Mesodermal cell (in vitro differentiated cells): ENCODE results near the gene EPGN.
"Not testable (repeated sequence)": the region's sequence is repeated elsewhere in the genome, so short reads cannot be mapped to it uniquely, and the experiment has no call there.

Experiments
- H3K27ac ChIP-seq: 2 replicates; pipeline ENCODE4 v1.7.0; 2013; ENCODE audit warnings: mild to moderate bottlenecking, low read depth, low read length, moderate library complexity; ENCODE audit not compliant: severe bottlenecking
- H3K36me3 ChIP-seq: 2 replicates; pipeline ENCODE4 v1.7.1; 2013; ENCODE audit warnings: mild to moderate bottlenecking, low read length, moderate library complexity; ENCODE audit not compliant: control insufficient read depth, insufficient read depth
- H3K4me1 ChIP-seq: one replicate; pipeline ENCODE4 v1.7.1; 2013; ENCODE audit warnings: mild to moderate bottlenecking, low read length; ENCODE audit not compliant: insufficient read depth, control insufficient read depth, poor library complexity, severe bottlenecking
- H3K4me3 ChIP-seq: 2 replicates; pipeline ENCODE4 v1.7.0; 2013; ENCODE audit warnings: low read length, control low read depth, mild to moderate bottlenecking; ENCODE audit not compliant: insufficient read depth, poor library complexity, severe bottlenecking; ENCODE audit errors: extremely low read depth
- H3K9me3 ChIP-seq: 2 replicates; pipeline ENCODE4 v1.7.1; 2013; ENCODE audit warnings: mild to moderate bottlenecking, low read length, moderate library complexity; ENCODE audit not compliant: control insufficient read depth
- WGBS, 2 experiments: methylation state at CpG; one replicate each; pipeline ENCODE4 v1.1.5; 2013; ENCODE audit warnings: missing lambda C conversion rate in 2 of 2; ENCODE audit not compliant: insufficient coverage in 2 of 2; 5-methylcytosine and 5-hydroxymethylcytosine counted together

EPGN gene

GRCh38 chr4:74335341-74336021 lies 27.2 kb downstream of the EPGN start:
- no peak overlapping the region for H3K4me3 ChIP-seq
- no peaks in the 10 kb centered on the region for H3K9me3 ChIP-seq
- no peak overlapping the region for H3K27ac ChIP-seq
- no peaks in the 10 kb centered on the region for H3K36me3 ChIP-seq
- WGBS, 2 experiments = 89 to 100% methylated on average over 2 to 4 of the region's 5 CpGs
- H3K4me1 ChIP-seq = no peaks in the 10 kb centered on the region

DNA sequence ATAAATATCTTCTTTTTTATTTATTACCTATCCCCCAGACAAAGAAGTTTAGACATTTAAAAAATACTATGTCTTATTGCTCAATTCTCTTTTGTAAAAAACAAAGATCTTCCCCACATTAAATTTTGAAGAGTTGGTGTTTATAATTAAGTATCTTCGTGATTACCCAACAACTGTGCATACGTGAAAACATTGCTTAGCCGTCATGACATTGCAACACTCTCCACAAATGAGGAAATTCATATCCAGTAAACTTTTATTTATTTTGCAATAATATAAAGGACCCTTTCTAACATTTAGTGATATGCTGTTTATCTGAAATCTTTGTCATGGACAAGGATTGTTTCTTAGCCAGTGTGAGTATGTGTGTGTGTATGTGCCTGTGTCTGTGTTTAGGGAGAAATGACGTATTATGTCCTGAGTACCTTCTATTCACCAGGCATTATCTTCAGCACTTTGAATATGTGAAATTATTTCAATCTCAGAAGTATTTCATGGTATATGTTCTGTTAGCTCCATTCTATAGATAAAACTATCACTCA lies 30.6 kb downstream of the EPGN start:
- Histone ChIP-seq H3K27ac (no peak overlapping the region), H3K4me1 (no peaks in the 10 kb centered on the region), H3K4me3 (no peak overlapping the region), H3K9me3 (peaks cover 3% of the 10 kb centered on the region), H3K36me3 (no peaks in the 10 kb centered on the region)
- WGBS, 2 experiments = no CpG with 5 or more reads among the region's 4 CpGs

DNA sequence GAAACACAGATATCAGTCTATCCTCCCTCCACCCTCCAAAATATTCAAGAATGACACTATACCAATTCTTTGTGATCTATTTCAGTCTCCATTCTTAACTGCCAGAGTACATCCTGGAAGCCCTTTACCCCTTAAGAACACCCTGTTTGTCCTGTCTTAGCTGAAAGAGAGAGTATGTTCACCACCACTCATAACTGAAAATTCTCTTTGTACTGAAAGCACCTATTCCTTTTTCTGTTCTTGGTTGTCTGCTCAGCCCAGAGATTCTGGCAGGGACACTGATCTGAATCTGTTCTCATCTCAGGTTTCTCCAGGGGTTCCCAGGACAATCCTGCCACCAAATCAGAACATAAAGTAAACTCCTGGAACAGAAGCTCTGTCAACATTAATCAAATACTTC lies 31.2 kb downstream of the EPGN start:
- H3K27ac ChIP-seq = no peak overlapping the region
- no peaks in the 10 kb centered on the region for H3K36me3 ChIP-seq
- peaks cover 8% of the 10 kb centered on the region for H3K9me3 ChIP-seq
- no peaks in the 10 kb centered on the region for H3K4me1 ChIP-seq
- H3K4me3 ChIP-seq = no peak overlapping the region

GRCh38 chr4:74340421-74340820 lies 32.2 kb downstream of the EPGN start:
- H3K36me3 ChIP-seq, H3K9me3 ChIP-seq, H3K4me3 ChIP-seq, H3K27ac ChIP-seq, H3K4me1 ChIP-seq: not testable (repeated sequence)

DNA sequence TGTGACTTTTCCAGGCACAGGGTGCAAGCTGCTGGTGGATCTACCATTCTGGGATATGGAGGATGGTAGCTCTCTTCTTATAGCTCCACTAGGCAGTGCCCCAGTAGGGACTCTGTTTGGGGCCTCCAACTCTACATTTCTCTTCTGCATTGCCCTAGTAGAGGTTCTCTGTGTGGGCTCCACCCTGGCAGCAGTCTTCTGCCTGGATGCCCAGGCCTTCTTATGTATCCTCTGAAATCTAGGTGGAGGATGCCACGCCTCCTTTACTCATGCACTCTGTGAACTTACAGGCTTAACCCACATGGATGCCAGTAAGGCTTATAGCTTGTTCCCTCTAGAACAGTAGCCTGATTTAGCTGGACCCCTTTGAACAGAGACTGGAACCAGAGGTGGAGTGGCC lies 35.8 kb downstream of the EPGN start:
- peaks cover 8% of the 10 kb centered on the region for H3K9me3 ChIP-seq
- WGBS, 2 experiments = 83% methylated on average over 1 of the region's 1 CpG; no CpG with 5 or more reads in 1 of the 2 experiments

DNA sequence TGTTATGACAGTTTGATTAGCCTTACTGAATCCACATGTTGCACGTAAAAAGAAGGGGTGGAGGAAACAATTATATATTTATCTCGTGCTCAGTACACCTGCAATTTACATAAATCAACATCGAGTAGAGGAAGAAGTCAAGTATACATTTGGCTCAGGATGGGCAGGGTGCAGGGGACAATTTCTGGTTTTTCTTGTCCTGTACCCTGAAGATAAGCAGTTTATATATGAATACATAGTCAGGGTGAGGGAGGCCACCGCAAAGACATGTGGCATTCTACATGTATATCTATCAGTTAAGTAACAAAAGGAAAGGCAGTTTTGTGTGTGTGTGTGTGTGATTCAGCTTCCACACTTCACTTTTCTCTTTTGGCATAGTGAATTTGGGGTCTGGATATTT lies 45.6 kb downstream of the EPGN start:
- no peaks in the 10 kb centered on the region for H3K9me3 ChIP-seq
- no peak overlapping the region for H3K4me3 ChIP-seq
- H3K4me1 ChIP-seq = no peaks in the 10 kb centered on the region
- no peaks in the 10 kb centered on the region for H3K36me3 ChIP-seq
- 90% methylated on average over 2 of the region's 4 CpGs; no CpG with 5 or more reads in 1 of the 2 experiments for WGBS, 2 experiments
- H3K27ac ChIP-seq = no peak overlapping the region

More for the DNA sequence above, 35.8 kb downstream of the EPGN start:
- Histone ChIP-seq H3K4me3 (no peak overlapping the region), H3K36me3 (no peaks in the 10 kb centered on the region), H3K27ac (no peak overlapping the region), H3K4me1 (no peaks in the 10 kb centered on the region)

DNA sequence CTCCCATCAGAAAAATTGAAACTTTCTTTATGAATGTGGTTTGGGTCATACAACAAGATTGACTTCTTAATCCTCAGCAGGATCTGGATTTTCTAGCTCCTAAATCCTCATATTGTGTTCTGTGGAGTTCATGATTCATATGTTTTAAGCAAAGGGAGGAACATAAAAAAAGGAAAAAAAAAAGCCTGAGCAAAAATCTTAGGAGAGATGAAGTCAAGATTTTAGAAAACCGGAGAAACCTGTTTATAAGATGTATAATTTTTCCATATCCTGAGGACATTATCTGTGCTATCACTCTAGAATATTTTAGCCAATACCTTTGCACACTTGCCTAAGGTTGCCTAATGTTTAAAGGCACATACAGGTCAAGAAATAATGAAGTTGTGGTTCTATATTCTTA lies 49.7 kb downstream of the EPGN start:
- H3K36me3 ChIP-seq = no peaks in the 10 kb centered on the region
- no peaks in the 10 kb centered on the region for H3K4me1 ChIP-seq
- H3K27ac ChIP-seq = no peak overlapping the region
- WGBS, 2 experiments = no CpG with 5 or more reads among the region's 1 CpG
- no peaks in the 10 kb centered on the region for H3K9me3 ChIP-seq
- no peak overlapping the region for H3K4me3 ChIP-seq

- Histone ChIP-seq H3K36me3 (no peaks in the 10 kb centered on the region), H3K4me3 (no peak overlapping the region), H3K27ac (no peak overlapping the region), H3K9me3 (no peaks in the 10 kb centered on the region), H3K4me1 (peaks cover 4% of the 10 kb centered on the region)
- 83% methylated on average over 1 of the region's 4 CpGs; no CpG with 5 or more reads in 1 of the 2 experiments for WGBS, 2 experiments
Measured at GRCh38 chr4:74361671-74362070, 53.4 kb downstream of the EPGN start.

DNA sequence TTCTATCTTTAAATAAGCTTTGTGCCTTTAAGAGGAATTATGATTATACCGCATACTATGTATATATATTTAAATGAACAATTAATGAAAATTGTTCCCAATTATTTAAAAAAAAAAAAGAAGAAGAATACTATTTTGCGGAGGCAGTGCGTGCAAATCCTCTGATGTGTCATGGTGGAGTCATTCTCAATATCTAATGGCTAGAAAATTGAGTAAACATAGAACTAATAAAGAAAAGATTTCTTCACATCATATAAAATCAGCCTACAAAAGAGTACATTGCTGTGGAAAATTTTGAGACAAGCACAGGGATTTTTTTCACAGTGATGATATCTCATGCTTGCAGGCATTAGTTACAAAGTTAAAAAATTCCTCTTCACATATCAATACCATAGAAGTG lies 54.1 kb downstream of the EPGN start:
- no peak overlapping the region for H3K4me3 ChIP-seq
- no peaks in the 10 kb centered on the region for H3K36me3 ChIP-seq
- H3K27ac ChIP-seq = no peak overlapping the region
- H3K9me3 ChIP-seq = no peaks in the 10 kb centered on the region
- H3K4me1 ChIP-seq = peaks cover 4% of the 10 kb centered on the region
- WGBS, 2 experiments = no CpG with 5 or more reads among the region's 3 CpGs

GRCh38 chr4:74364256-74364651 lies 56.0 kb downstream of the EPGN start:
- H3K9me3 ChIP-seq = no peaks in the 10 kb centered on the region
- WGBS, 2 experiments = 25 to 29% methylated on average over 4 to 6 of the region's 8 CpGs
- H3K4me1 ChIP-seq = peaks cover 4% of the 10 kb centered on the region
- no peaks in the 10 kb centered on the region for H3K36me3 ChIP-seq
- no peak overlapping the region for H3K27ac ChIP-seq
- no peak overlapping the region for H3K4me3 ChIP-seq

DNA sequence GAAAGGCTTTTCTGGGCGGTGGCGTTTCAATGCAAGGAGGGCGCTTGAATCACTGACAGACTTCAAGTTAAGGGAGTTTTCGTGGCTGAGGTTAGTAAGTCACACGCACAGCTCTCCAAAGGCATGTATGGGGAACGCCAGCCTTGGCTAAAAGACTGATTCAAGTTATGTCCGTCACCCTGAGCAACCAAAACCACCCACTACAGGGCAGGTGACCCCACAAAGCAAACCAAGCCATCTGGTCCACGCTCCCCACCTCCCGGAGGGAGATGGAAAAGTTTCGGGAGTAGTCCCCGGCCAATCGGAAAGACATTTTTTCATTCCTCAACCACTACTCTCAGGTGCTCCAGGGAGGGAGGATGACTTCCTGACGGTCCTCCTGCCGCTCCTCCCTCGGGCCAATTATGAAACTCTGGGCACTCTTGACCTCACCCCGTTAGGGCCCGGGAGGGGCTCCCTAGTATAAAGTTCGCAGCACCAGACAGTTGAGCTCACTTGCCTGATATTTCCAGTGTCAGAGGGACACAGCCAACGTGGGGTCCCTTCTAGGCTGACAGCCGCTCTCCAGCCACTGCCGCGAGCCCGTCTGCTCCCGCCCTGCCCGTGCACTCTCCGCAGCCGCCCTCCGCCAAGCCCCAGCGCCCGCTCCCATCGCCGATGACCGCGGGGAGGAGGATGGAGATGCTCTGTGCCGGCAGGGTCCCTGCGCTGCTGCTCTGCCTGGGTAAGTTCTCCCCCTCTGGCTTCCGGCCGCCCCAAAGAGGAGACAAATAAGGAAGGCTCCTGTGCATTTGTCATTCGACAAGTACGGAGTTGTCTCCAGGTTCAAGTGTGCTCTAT lies 56.6 kb downstream of the EPGN start, which contains the start of gene EREG:
Gene EREG (plus strand): TSS at position 494 of the 840 bp plus-strand sequence. CDS start 164 bp downstream, at position 658.
- H3K4me1 ChIP-seq = peaks cover 4% of the 10 kb centered on the region
- H3K27ac ChIP-seq = no peak within 1 kb of the TSS
- H3K9me3 ChIP-seq = no peaks in the 10 kb centered on the region
- peak within 1 kb of the TSS; percentile 12 for H3K4me3 ChIP-seq
- WGBS, 2 experiments = 4% methylated on average over 25 to 29 of the region's 40 CpGs
- H3K36me3 ChIP-seq = no peaks in the 10 kb centered on the region
